ENCODE results near the gene YPEL2.

YPEL2 gene

DNA sequence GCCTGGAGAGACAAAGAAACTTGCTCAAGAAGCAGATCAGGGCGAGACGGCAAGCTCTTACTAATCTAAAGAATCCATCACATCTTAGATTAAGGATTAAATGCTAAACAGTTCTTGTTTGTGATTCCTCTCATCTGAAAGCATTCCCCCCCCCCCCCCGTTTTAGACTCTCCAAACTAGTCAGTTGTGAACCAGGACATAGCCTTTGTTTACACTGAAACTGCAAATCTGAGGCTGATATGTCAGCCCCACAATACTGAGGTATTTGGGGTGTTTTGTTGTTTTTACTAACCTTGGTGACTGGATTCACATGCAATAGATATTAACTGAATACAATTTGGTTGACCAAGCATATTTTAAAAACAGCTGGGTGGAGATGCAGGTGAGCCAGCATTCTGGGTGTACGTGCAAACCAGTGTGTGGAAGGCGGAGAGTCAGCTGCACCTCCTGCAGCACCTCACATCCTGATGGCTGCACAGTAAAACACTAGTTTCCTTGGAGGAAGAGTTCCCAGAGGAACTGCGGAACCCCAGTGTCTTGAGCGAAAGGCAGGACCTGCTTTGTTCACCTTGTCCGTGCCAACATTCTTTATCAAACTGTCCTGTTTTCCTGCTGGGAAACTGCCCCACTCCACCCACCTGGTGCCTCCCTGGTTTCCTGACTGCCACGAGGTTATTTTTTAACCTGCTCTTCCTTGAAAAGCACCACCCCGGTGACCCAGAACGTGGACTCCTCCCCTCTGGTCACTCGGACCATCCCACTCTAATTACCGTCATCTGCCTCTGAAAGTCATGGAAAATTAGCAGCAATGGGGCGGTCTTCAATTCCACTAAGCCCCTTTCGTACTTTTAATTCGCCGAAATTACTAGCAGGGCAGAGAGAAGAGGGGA is 1.2 kb upstream of the YPEL2 start:
- no peak for DNase-seq

DNA sequence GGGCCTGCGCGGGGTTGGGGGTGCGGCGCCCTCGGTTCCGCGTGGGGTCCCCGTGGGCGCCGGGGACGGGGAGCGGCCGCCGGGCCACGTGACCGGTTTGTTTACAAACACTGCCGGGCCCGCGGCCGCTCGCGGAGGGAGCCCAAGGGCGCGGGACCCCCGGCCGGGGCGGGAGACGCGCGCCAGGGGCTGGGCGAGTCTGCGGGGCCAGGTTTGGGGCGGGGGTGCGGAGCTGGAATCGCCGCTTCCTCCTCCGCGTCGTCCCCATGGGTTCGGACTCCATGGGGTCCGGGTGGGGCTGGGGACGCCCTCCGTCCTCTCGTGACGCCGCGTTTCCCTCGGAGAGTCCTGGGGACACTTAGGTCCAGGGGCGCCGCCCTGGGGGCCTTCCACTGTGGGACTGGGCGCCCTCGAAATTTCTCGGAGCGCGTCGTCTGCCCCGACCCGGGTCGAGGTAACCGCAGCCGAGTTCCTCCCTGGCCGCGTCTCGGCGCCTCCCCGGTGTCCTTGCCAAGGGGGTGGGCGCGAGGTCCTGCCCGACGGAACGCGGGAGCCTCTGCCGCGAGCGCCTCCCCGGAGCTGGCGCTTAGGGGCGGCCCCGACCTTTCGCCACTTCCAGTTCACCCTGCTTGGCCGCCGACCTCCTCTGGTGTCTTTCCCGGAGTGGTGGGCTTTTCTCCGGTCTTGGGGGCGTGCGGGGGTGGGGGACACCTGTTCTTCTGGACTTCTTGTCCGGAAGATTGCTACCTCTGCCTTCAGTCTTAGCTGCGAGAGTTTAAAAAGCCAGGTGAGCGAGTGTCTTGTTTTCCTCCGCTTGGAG is 684 bp downstream of the YPEL2 start:
- DNase-seq: no peak

DNA sequence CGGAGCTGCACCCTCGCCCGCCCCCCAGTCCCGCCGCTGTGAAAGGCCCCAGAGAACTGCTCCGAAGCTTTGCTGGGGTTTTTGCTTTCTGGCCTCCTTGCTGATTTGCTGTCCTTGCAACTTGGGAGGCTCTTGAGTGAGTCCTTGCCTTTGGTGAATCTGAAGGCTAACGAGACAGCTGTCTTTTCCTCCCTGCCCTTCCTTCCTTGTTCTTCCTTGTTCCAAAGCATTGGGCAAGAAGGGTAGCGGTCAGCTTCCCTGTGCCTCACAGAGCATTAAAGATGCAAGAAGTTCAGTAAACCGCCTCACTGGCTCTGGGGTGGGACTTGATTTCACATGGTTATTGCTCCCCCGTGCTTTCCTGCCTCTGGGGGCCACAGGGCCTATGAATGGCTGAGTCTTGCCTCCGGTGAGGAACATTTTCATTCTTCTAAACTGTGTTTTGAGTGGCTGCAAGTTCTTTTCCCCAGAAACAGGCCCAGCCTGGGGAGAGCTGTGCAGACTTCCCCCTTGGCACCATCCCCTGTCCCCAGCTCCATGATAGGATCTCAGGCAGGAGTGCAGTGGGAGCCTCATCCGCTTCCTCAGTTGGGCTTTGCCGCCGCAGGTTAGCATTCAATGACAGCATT is 1.4 kb downstream of the YPEL2 start:
- DNase-seq: no peak

DNA sequence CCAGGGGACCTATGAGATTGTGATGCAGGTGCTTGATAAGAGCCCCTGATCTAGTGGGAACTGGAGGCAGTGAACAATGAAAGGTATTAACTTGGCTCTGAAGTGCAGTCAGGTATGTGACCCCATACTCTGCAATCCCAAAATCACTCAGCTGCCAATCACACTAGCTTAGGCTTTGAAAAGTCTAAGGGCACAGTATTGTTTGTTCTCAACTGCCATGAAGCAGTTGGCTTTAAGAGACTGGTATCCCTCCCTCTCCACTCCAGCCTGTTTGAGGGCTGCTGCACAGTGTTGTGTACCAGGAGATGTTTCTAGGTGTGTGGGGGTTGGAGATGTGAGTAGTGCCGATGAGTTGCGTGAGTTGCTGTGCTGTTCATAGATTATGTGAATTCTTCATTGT is 2.4 kb downstream of the YPEL2 start:
- no peak for DNase-seq

DNA sequence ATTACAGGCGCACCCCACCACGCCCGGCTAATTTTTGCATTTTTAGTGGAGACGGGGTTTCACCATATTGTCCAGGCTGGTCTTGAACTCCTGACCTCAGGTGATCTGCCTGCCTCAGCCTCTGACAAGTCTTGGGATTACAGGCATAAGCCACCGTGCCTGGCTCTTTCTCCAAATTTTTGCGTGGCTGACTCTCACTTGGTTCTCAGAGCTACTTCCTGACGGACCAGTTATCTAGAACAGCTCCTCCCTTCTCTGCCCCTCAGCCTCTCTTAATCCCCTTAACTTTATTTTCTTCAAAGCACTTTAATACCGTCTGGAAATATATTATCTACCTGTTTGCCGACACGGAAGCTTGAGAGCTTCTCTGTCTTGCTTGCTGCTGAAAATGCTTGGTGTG is 4.2 kb downstream of the YPEL2 start:
- no peak for DNase-seq

DNA sequence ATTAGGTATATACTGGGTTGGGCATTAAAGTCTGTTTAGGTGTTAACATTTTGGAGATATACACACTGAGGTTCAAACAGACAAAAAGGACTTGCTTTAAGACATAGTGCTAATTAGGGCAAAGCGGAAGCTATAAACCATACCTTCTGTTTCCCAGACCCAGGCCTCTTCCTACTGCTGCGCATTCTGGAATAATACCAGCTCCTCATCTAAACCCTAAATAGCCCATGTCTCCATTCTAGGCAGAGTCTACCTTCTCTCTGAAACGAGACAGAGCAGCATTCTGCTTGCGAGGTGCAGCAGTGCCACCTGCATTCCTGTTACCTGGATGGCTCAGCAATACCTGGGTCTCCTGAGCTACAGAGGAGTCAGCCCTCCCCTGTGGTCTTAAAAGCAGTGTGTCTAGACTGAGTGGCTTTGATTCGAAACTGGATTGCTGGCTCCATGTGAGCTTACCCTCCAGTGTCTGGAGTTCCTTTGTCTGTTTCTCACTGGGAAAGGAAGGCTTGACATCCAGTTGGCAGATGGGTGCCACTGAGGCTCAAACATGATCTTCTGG is 6.4 kb downstream of the YPEL2 start:
- no peak for DNase-seq

DNA sequence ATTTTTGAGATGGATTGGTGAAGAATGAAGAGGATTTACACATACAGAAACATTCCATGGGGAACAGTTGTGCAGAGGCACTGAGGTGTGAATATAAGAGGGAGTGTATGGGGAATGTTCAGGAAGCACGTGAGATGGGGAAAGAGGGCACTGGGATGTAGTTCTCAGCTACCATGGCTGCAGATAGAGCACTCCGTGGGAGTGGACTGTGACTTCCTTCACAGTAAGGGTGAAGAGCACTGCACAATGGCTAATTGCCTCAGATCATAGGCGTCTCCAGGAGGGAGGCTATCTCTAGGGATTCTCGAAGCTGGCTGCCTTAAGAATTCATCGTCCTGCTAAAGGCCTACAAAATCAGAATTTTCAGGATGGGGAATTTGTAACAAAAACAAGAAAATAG is 7.0 kb downstream of the YPEL2 start:
- DNase-seq: no peak

DNA sequence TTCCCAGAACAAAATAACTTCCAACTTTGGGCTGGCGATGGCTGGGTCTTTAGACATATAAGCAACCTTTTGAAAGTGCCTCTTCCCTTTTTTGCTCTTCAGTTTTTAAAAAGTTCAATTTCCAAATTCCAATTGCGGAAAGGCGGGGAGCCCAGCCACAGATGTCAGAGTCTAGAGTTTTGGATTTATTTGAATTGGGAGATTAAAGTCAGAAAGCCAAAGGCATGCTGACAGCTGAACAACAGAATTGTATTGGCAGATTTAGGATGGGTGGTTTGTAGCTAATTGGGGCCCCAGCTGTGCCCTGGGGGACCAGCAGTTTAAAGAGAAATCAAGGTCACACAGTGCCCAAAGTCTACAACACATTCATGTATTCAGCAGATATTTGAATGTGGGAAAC is 10.5 kb downstream of the YPEL2 start:
- no peak for DNase-seq

DNA sequence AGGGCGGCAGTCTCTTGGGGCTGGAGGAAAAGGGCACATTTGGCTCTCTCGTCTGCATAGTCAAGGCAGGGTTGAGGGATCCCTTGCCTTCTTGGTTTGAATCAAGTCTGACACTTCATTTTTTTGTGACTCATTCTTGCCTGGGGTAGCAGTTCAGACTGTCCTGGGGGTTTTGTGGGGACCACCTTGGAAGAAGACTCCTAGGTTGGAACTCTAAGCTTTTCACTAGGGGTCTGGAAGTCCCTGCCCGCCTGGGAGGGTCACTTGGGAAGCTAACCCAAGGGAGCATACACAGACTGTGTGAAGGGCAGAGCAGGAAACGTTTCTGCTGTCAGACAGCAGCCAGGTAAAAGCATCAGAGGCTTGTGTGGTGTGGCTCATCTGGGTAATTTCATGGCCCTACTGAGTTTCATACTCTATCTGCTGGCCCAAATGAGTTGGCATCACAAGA is 11.3 kb downstream of the YPEL2 start:
- DNase-seq: no peak

DNA sequence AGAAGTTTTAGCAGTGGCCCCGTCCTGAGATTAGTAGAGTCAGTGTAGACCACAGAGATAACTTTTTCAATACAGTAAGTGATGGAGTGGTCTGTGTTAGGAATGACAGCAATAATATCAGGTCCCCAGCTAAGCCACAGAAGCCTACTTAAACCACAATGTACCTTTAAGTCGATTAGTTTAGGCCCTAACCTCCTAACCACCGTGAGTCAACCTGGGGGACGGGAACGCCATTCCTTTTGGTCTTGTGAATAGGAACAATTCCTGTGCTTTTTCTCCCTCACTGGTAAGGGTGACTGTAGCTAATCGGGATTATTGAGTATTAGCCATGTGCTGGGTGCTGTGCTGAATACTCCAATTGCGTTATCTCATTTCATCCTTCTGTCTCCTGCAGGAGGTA is 14.0 kb downstream of the YPEL2 start:
- DNase-seq: no peak

DNA sequence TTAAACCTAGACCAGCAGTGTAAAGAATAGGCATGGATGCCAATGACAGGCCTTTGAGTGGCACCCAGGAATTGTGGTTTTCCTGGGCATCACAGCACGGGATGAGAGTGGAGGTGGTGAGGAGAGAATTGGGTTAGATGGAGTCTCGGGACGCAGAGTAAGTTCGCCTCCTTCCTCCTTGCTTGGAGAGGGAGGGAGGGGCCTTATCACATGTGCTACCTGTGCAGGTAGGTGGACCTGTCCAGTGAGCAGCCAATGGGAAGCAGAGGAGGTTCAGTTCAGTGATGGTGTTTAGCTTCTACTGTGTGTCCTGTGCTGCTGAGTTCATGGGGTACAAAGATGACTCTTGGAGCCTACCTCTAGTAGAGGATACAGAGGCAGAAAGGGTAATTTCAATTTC is 14.9 kb downstream of the YPEL2 start:
- DNase-seq: no peak

DNA sequence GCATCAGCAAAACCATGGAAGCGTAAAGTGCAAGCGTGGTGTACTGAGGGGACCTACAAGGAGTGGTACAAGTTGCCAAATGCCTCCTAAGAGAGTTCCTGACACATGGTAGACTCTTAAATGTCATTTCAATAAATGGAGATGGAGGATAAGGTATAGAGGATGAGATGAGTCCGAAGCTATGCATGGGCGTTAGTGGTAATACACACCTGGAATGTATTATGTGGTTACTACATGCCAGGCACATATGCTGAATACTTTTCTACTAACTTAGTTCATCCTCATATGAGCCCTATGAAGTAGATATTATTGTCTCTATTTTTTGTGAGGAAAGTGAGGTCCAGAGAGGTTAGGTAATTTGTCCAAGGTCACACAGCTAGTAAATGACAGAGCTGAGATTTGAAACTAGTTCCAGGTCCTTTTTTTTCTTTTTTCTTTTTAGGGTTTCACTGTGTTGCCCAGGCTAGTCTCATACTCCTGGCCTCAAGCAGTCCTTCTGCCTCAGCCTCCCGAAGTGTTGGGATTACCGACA is 15.5 kb downstream of the YPEL2 start:
- DNase-seq: no peak

DNA sequence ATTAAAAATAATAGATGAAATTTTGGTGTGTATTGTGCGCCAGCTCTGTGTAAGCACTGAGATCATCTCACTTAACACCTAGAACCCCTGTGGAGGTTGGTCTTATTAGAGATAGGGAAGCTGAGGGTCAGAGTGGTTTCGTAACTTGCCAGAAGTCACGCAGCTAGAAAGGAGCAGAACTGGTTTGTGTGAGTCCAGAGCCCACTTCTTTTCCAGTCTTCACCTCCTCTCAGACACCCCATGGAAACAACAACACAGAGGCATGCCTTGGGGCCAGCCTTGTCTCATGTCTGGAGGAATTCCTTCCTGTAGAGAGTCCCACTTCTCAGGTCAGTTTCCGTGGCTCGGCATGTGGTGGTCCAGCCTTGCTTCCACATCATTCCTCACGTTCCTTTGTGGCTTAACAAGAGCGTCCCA is 16.5 kb downstream of the YPEL2 start:
- DNase-seq: no peak

DNA sequence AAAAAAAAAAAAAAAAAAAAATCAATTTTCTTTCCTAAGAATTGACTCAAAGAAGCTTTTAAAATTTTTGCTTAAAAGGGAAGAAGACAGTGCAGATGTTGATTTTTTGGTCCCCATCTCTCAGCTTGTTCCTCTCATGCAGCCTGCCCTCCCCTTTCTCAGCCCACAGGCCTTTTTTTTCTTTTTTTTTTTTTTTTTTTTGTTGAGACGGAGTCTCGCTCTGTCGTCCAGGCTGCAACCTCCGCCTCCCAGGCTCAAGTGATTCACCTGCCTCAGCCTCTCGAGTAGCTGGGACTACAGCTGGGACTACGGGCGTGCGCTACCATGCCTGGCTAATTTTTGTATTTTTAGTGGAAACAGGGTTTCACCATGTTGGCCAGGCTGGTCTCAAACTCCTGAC is 17.7 kb downstream of the YPEL2 start:
- no peak for DNase-seq

DNA sequence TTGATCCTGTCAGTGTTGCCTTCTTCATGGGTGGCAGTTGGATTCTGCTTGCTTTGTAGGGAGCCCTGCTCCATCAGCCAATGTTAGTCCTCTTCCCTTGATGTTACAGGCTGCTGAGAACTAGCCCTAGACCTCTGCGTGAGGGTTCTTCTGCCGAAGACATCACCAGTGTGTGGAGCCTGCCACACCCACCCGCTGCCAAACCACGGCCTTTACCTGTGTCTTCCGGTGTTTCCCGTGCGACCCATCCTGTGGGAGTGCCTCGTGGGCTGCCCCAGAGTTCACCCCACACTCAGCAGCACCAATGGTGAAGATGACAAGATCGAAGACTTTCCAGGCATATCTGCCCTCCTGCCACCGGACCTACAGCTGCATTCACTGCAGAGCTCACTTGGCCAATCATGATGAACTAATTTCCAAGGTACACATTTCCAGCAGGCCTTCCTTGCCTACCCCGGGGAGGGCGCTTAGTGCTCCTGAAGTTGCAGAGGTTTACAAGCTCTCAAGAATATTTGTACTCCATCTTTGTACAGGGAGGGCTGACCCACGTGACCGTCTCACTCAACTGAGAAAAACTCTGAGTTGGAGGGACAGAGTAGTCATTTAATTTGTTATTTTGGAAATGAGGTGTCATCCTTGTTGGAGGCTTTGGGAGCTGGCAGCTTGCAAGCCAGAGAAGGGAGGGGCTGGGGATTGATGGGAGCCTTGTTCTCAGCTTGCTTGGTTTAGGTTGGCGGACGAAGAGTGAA is 21.8 kb downstream of the YPEL2 start:
- DNase-seq: no peak

DNA sequence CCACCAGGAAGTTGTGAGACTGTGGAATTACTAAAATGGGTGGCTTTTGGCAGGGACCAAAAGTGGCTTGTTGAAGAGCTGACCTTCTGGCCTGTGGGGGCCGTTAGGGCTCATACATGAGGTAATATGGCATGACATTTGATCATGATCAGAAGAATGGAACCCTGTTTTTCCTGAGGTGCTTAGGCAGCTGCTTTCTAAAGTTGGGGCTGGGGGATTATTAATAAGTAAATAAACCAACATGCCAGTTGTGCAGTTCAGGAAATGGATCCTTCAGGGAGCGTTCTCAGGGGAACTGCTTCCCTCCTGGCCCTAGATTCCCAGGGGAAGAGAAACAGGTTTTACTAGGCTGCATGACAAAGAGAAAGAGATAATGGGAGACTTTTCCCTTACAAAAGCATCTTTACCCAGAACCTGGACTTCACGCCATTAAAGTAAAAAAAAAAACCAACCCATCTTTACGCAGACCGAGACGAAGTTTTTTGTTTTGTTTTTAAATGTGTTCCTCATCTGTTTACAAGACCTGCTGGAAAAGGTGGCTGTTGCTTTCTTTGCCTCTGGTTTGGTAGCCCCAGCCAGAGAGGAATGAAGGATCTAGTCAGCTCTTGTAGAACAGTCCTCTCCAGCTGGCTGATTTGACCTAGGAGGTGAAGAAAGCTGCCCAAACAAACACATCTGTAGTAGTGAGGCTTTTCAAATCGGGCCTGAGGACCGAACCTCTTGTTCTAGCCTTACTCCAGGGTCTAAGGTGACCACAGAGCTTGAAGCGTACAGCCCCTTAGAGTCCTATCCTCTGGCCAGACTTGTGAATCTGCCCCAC is 22.7 kb downstream of the YPEL2 start:
- DNase-seq: no peak

DNA sequence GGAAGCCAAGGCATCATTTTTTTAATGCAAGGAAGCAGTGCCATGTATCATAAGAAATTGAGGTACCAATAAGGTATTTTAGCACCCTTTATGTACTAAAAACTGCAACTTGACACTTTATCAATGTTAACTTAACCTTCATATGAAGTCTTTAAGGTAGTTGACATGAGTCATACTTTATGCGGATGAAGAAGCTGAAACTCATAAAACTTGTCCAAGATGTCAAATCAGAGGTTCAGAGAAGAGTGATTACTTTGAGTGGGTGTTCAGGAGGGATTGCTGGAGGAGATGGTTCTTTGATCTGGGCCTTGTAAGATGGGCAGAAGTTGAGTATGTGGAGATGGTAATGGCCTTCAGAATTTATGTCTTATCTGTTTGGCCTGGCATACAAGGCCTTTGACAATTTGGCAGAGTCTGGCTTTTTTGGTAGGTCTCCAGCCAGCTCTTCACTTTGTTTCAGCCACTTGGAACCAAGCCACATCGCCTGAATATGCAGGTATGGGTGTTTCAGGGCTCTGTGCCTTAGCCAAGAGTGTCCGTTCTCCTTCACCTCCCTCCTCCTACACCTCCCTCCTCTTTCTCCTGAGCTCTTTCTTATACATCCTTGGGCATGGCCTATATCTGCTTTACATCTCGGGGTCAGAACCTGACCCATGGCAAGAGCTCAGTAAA is 23.7 kb downstream of the YPEL2 start:
- DNase-seq: no peak

DNA sequence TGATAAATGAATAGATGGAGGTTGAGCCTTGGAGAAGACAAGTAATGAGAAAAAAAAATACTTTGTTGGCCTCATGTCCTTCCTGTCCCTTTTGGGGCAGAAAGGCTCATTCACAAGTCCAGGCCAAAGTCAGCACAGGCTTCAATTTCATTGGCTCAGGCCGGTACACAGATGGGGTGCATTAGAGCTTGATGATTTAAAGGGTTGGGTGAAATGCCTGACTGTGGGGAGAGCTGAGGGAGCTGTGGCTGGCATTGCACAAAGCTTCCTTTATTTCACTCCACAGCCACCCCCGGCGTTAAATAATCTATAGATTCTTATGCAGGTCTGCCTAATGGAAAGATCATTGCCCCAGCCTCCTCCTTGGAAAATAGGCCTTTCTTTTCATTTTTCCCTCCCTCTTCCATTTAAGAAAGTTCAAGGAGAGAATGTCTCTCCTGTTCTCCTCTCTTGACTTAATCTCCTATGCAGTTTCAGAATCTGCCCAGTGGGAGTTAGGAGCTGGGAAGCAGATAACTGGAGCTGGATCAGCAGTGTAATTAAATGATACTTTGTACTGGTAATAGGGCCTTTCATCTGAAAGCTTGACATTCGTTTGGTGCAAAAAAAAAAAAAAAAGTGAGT is 24.4 kb downstream of the YPEL2 start:
- DNase-seq: no peak

DNA sequence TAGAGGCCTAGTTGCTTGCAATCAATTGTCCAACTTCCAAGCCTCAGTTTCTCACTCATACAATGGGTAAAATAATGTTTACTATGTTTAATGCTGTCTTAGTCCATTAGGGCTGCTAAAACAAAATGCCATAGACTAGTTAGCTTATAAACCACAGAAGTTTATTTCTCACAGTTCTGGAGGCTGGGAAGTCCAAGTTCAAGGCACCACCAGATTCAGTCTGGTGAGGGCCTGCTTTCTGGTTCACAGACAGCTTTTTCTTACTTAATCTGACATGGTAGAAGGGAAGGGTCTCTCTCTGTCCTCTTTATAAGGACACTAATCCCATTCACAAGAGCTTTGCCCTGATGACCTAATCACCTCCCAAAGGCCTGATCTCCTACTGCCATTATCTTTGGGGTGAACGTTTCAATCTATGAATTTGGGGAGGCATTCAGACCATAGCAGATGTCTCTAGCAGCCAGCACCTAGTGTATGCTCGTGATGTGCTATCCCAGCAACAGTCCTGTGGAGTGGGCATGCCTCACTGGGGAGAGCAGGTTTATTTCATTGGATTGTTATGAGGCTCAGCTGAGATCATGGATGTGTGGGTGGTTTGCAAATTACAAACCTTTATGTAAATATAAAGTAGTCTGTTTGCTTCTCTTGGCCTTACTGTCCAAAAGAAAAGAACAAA is 25.2 kb downstream of the YPEL2 start:
- DNase-seq: no peak

DNA sequence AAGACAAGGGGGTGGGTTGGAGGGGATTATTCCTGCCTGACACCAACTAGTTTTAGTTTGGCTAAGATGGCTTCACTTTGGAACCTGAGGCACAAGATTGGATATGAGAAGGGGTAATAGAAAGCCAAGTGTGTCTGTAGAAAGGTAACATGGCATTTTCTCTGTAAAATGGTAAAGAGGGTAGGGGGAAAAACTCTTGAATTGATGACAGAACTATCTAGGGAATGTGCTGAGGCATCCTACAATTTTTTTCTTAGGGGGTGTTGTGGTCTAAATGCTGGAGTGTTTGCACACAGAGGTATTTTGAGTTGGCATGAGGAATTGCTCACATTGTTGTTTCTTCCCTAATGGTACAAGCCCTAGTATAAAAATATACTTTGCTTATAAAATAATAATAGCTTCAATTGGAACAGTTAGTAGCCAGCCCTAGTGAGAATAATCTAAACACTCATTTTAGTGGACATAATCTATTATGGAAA is 25.8 kb downstream of the YPEL2 start:
- DNase-seq: no peak
